ENCODE measurements around the gene KCNJ9.

- TF ChIP-seq CTCF (IDR thresholded peaks at IDR 0.05; ENCODE audit: borderline replicate concordance, extremely low read depth, low read length, poor library complexity, severe bottlenecking) = no peak
- TF ChIP-seq EZH2 (IDR thresholded peaks at IDR 0.05; ENCODE audit: borderline replicate concordance, low read depth, low read length, severe bottlenecking) = no peak
These were observed 34.4 kb downstream of the KCNJ9 start, which contains the start of gene ATP1A2 for GRCh38 chr1:160115545-160116282.

Data from DND-41 (cell line).